ENCODE measurements around the gene PCK2.

PCK2 gene

GRCh38 chr14:24106672-24107271 lies 12.7 kb downstream of the PCK2 start:
- in situ Hi-C loops (cut with HindIII; ENCODE audit: low pct_ligation_motif_present, low pct_unique_long_range_greater_than_20kb, low sequenced_read_pairs), result no loop called here
- DNase-seq, result no peak

DNA sequence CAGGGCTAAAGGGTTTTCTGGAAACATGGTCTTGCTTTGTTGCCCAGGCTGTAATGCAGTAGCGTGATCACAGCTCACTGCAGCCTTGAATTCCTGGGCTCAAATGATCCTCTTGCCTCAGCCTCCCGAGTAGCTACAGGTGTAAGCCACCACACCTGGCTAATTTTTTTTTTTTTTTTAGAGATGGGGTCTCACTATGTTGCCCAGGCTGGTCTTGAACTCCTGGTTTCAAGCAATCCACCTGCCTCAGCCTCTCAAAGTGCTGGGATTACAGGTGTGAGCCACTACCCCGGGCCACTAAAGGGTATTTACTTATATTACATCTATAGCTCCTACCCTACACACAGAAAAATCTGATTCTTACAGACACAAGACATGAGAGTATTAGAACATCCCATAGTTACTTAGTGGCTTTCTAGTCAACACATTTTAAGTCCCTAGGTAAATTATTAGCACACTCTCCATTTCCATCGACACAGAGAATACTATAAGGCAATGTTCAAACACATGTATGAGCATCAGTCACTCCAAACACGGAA lies 14.3 kb downstream of the PCK2 start:
- DNase-seq, result no peak
- in situ Hi-C loops (cut with HindIII; ENCODE audit: low pct_ligation_motif_present, low pct_unique_long_range_greater_than_20kb, low sequenced_read_pairs), result no loop called here

GRCh38 chr14:24110060-24110459 lies 15.9 kb downstream of the PCK2 start:
- no peak for DNase-seq
- in situ Hi-C loops (cut with HindIII; ENCODE audit: low pct_ligation_motif_present, low pct_unique_long_range_greater_than_20kb, low sequenced_read_pairs), result no loop called here

GRCh38 chr14:24110523-24110922 lies 16.4 kb downstream of the PCK2 start:
- in situ Hi-C loops (cut with HindIII; ENCODE audit: low pct_ligation_motif_present, low pct_unique_long_range_greater_than_20kb, low sequenced_read_pairs), result no loop called here
- DNase-seq, result no peak

- DNase-seq, result no peak
- in situ Hi-C loops (cut with HindIII; ENCODE audit: low pct_ligation_motif_present, low pct_unique_long_range_greater_than_20kb, low sequenced_read_pairs), result no loop called here
These were observed 19.3 kb downstream of the PCK2 start for GRCh38 chr14:24113379-24113800.

- in situ Hi-C loops (cut with HindIII; ENCODE audit: low pct_ligation_motif_present, low pct_unique_long_range_greater_than_20kb, low sequenced_read_pairs), result no loop called here
These were observed 19.9 kb downstream of the PCK2 start for GRCh38 chr14:24113801-24114531.

GRCh38 chr14:24114532-24115421 lies 20.7 kb downstream of the PCK2 start, which contains the start of the genes DCAF11 and NRL:
Gene DCAF11 (plus strand): TSS chr14:24114777. CDS start chr14:24115595, 818 bp downstream.
Gene NRL (minus strand): TSS chr14:24114949. CDS start chr14:24082848, 32,101 bp downstream.
- DNase-seq, result peak; percentile 99
- in situ Hi-C loops (cut with HindIII; ENCODE audit: low pct_ligation_motif_present, low pct_unique_long_range_greater_than_20kb, low sequenced_read_pairs), result no loop called here

More at GRCh38 chr14:24113801-24114531, 19.9 kb downstream of the PCK2 start:
- peak; percentile 81 for DNase-seq

DNA sequence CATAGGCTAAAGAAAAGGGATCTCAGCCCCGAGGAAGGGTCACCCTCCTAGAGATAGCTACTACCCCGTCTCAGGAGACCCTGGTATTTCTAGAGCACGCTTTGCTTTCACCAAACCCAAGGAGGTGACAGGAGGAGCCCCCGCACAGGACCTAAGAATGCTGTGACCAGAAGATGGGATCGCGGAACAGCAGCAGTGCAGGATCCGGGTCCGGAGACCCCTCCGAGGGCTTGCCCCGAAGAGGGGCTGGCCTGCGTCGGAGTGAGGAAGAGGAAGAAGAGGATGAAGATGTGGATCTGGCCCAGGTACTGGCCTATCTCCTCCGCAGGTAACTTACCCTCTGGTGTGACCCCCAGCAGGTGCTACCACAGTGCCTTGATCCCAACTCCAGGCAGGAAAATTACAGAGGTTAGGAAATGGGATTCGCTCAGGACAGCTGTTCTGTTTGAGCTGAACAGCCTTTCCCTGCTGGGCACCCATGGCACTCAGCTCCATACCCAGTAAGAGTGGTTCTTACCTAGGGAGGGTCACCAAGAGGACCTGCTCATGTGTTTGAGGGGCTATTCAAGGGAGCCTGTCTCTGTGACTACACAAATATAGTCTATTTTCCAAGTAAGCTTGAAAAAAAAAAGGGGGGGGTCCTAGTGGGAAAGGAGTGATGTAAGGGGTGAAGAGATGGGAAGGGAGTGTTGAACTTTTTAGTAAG lies 21.5 kb downstream of the PCK2 start:
- in situ Hi-C loops (cut with HindIII; ENCODE audit: low pct_ligation_motif_present, low pct_unique_long_range_greater_than_20kb, low sequenced_read_pairs), result no loop called here
- no peak for DNase-seq

DNA sequence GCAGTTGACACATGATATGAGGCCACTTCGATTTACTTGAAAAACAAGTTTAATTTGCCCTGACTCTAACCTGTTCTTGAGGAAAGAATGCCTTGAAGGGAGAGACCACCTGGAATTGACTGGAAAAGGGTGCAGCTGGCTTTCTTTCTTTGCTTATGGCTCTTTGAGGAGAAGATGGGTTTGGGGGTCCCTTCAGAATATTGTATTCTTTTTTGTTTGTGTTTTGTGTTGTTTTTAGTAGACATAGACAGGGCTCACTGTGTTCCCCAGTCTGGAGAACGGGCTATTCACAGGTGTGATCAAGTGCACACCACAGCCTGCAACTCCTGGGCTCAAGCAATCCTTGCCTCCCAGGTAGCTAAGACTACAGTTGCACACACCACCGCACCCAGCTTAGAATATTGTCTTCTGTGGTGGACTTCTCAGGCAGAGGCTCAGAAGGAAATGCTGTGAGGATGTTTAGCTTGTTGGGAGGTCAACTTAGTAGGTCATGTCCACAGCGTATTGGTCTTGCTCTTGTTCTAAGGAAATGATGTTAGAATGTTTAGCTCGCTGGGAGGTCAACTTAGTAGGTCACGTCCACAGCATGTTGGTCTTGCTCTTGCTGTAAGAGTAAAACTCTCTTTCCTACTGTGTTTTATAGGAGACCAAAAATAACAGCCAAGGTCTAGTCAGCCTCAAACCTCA lies 22.2 kb downstream of the PCK2 start:
- in situ Hi-C loops (cut with HindIII; ENCODE audit: low pct_ligation_motif_present, low pct_unique_long_range_greater_than_20kb, low sequenced_read_pairs), result no loop called here
- DNase-seq, result no peak

GRCh38 chr14:24117179-24117578 lies 23.1 kb downstream of the PCK2 start:
- no peak for DNase-seq
- in situ Hi-C loops (cut with HindIII; ENCODE audit: low pct_ligation_motif_present, low pct_unique_long_range_greater_than_20kb, low sequenced_read_pairs), result no loop called here

GRCh38 chr14:24119691-24120090 lies 25.6 kb downstream of the PCK2 start:
- in situ Hi-C loops (cut with HindIII; ENCODE audit: low pct_ligation_motif_present, low pct_unique_long_range_greater_than_20kb, low sequenced_read_pairs), result no loop called here
- no peak for DNase-seq

DNA sequence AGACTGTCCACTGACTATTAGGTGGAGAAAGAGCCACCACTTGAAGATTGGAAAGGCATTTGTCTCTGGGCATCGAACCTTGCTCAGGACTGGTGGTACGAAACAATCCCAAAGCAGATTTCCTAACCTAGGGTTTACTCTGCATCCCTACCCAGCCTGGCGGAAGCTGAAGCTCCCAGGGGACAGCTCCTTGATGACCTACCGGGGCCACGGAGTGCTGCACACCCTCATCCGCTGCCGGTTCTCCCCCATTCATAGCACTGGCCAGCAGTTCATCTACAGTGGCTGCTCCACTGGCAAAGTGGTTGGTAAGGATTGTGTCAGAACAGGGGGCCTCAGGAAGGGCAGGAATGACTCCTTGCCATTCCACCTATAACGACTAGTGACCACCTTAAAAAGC lies 27.1 kb downstream of the PCK2 start:
- no peak for DNase-seq
- in situ Hi-C loops (cut with HindIII; ENCODE audit: low pct_ligation_motif_present, low pct_unique_long_range_greater_than_20kb, low sequenced_read_pairs), result no loop called here

DNA sequence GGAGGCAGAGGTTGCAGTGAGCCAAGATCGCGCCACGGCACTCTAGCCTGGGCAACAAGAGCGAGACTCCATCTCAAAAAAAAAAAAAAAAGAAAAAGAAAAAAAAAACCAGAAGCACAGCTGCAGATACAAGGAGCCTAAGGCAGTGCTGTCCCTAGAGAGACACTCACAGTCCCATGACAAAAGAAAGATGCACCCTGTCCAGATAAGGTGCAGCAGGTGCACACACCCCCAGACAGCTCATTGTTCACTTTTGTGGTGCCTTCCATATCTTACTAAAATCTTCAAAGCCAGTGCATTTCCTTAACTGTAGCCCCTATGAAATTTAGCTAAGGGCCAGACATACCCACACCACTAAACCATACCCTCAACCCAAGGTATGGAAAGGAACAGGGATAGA lies 28.3 kb downstream of the PCK2 start:
- in situ Hi-C loops (cut with HindIII; ENCODE audit: low pct_ligation_motif_present, low pct_unique_long_range_greater_than_20kb, low sequenced_read_pairs), result no loop called here
- DNase-seq, result no peak

DNA sequence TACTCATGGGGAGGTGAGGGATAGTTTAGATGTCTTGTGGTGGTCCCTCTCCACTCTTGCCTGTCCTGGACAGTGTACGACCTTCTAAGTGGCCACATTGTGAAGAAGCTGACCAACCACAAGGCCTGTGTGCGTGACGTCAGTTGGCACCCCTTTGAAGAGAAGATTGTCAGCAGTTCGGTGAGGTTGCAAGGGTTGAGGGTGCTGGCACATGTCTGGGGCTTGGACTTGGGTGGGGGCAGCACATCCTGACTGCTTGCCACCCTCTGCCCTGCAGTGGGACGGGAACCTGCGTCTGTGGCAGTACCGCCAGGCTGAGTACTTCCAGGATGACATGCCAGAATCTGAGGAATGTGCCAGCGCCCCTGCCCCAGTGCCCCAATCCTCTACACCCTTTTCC lies 28.8 kb downstream of the PCK2 start:
- in situ Hi-C loops (cut with HindIII; ENCODE audit: low pct_ligation_motif_present, low pct_unique_long_range_greater_than_20kb, low sequenced_read_pairs), result no loop called here
- no peak for DNase-seq

DNA sequence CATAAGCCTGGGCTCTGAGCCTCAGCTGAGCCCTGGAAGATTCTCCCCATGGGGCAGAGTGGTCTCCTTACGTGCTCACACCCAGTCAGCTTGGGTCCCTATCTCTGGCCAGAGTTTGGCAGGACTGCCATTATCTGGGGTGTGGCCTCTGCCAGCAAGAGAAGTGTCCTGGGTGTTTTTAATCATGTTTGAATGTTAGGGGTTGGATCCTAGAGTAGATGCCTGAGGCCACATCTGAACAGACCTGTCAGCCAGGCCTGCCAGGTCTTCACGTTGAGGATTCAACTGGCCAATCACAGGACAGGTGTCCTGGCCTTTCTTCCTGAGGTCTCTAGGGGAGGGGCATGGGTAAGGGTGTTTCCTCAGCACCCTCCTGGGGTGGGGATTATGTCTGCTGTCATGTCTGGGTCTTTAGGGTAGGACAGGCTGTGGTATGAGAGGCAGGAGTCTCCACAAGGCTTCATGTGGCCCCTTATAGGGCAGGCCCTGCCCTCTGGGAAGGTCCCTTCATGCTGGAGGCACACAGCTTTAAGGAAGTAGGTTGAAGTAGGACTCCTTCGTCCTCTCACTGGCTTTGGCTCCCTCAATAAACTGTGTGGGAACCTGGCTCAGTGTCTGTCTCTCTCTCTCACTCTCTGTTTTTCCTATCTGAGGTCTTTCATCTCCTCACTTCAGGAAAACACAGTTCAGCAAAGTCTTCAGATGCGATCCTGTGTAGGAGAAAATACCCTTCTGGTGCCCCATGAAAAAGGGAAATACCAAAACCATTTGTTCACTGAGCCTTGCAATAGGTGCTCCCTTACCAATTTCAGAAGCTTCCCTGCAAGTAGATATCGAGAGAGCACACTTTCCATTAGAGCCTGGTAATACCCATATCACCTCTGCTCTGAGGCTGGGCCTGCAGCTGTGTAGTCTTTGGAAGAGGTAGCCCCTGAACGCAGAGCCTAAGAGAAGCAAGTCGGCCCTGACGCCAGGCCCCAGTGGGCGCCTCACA lies 29.6 kb downstream of the PCK2 start:
- no peak for DNase-seq
- in situ Hi-C loops (cut with HindIII; ENCODE audit: low pct_ligation_motif_present, low pct_unique_long_range_greater_than_20kb, low sequenced_read_pairs), result no loop called here

- no peak for DNase-seq
- in situ Hi-C loops (cut with HindIII; ENCODE audit: low pct_ligation_motif_present, low pct_unique_long_range_greater_than_20kb, low sequenced_read_pairs), result no loop called here
These were observed 32.8 kb downstream of the PCK2 start for GRCh38 chr14:24126939-24127338.

- in situ Hi-C loops (cut with HindIII; ENCODE audit: low pct_ligation_motif_present, low pct_unique_long_range_greater_than_20kb, low sequenced_read_pairs), result no loop called here
- DNase-seq, result no peak
These were observed 33.6 kb downstream of the PCK2 start for GRCh38 chr14:24127673-24128072.
